Tibial nerve (tissue), 3 donors: Measurements from ENCODE around the gene NSD2.

Experiments used
- CTCF ChIP-seq, 5 experiments: fragments of 200-600 bp in 3 of 5; fragments of 450-650 bp in 2 of 5; sonication (generic) in 3 of 5; IDR thresholded peaks; one replicate each; pipeline ENCODE4 v1.5.1; 2016 to 2019; ENCODE audit warnings: antibody characterized with exemption in 5 of 5, mild to moderate bottlenecking in 3 of 5, moderate library complexity in 2 of 5
- POLR2A ChIP-seq, 2 donors: fragments of 450-650 bp; IDR thresholded peaks; one replicate each; pipeline ENCODE4 v1.6.1; 2017; ENCODE audit warnings: antibody characterized with exemption in 2 of 2, mild to moderate bottlenecking in 2 of 2, moderate library complexity in 2 of 2

GRCh38 chr4:1938027-1938426 lies 66.8 kb downstream of the NSD2 start:
- TF ChIP-seq CTCF (IDR thresholded peaks at IDR 0.05) (no peak), POLR2A (IDR thresholded peaks at IDR 0.05) (no peak)
